CD14-positive monocyte (primary cell): ENCODE results near the gene ENDOV. TPM values are rescaled to one million over a fixed set of nuclear protein-coding genes. Genes with fewer than 3 reads are reported as not detected.

Experiments
- DNase-seq, 3 donors: peaks; one replicate each; pipeline ENCODE4 v3.0.0-alpha.2; 2011 to 2022
- H2AFZ ChIP-seq: 2 replicates; pipeline ENCODE4 v1.6.0; 2012; ENCODE audit warnings: mild to moderate bottlenecking, low read depth, low read length, inconsistent platforms; ENCODE audit not compliant: insufficient read depth, poor library complexity, severe bottlenecking
- H3K27ac ChIP-seq, 2 donors: 1 replicate in 1 of 2; 2 replicates in 1 of 2; pipeline ENCODE4 v1.5.1; 2012 to 2013; ENCODE audit warnings: low read length in 2 of 2, control low read depth in 1 of 2, inconsistent platforms in 1 of 2, low read depth in 1 of 2, mild to moderate bottlenecking in 1 of 2
- H3K27me3 ChIP-seq, 2 donors: one replicate each; pipeline versions ENCODE4 v1.6.0 to v1.6.1; 2011 to 2013; ENCODE audit warnings: low read length in 2 of 2; ENCODE audit not compliant: control insufficient read depth in 2 of 2, insufficient read depth in 2 of 2
- H3K36me3 ChIP-seq, 2 donors: replicated peaks in 1 of 2; 1 replicate in 1 of 2; 2 replicates in 1 of 2; pipeline versions ENCODE4 v1.5.1 to v1.6.1; 2012 to 2013; ENCODE audit warnings: low read length in 2 of 2, control low read depth in 1 of 2, inconsistent platforms in 1 of 2, mild to moderate bottlenecking in 1 of 2; ENCODE audit not compliant: insufficient read depth in 2 of 2, control insufficient read depth in 1 of 2
- H3K4me1 ChIP-seq, 2 donors: 1 replicate in 1 of 2; 2 replicates in 1 of 2; pipeline versions ENCODE4 v1.5.1 to v1.6.1; 2012 to 2013; ENCODE audit warnings: low read length in 2 of 2, control low read depth in 1 of 2, inconsistent platforms in 1 of 2, mild to moderate bottlenecking in 1 of 2, moderate library complexity in 1 of 2; ENCODE audit not compliant: insufficient read depth in 2 of 2, control insufficient read depth in 1 of 2
- H3K4me2 ChIP-seq: replicated peaks from 2 replicates; pipeline ENCODE3; 2012; ENCODE audit warnings: low read length, moderate library complexity, mild to moderate bottlenecking; ENCODE audit not compliant: poor library complexity, severe bottlenecking; ENCODE audit errors: extremely low read depth
- H3K4me3 ChIP-seq, 3 experiments: fragments of 200-600 bp in 1 of 3; sonication (generic) in 1 of 3; replicated peaks in 1 of 3; 1 replicate in 2 of 3; 2 replicates in 1 of 3; pipeline ENCODE4 v1.5.1; 2011 to 2013; ENCODE audit warnings: low read length in 3 of 3, mild to moderate bottlenecking in 3 of 3, control low read depth in 2 of 3, low read depth in 2 of 3, inconsistent platforms in 1 of 3, moderate library complexity in 1 of 3
- H3K79me2 ChIP-seq: 2 replicates; pipeline ENCODE4 v1.6.0; 2012; ENCODE audit warnings: mild to moderate bottlenecking, control low read depth, inconsistent platforms, low read length, moderate library complexity; ENCODE audit not compliant: insufficient read depth
- H3K9ac ChIP-seq: 2 replicates; pipeline ENCODE4 v1.6.0; 2017; ENCODE audit warnings: low read length, mild to moderate bottlenecking; ENCODE audit not compliant: insufficient read depth, poor library complexity, severe bottlenecking
- H3K9me3 ChIP-seq, 2 donors: replicated peaks in 1 of 2; 1 replicate in 1 of 2; 2 replicates in 1 of 2; pipeline versions ENCODE4 v1.5.1 to v1.6.1; 2012 to 2013; ENCODE audit warnings: low read length in 2 of 2, control low read depth in 1 of 2; ENCODE audit not compliant: control insufficient read depth in 1 of 2, insufficient read depth in 1 of 2
- H4K20me1 ChIP-seq: 2 replicates; pipeline ENCODE4 v1.6.0; 2012; ENCODE audit warnings: mild to moderate bottlenecking, low read length, control low read depth, moderate library complexity; ENCODE audit not compliant: insufficient read depth
- H3K27ac Mint-ChIP-seq, 7 donors: one replicate each; pipeline ENCODE4 v1.8.0; 2020; ENCODE audit warnings: mild to moderate bottlenecking in 7 of 7, mixed read lengths in 7 of 7, moderate library complexity in 6 of 7, inconsistent platforms in 2 of 7
- H3K27me3 Mint-ChIP-seq, 3 donors: one replicate each; pipeline ENCODE4 v1.8.0; 2021 to 2022; ENCODE audit warnings: low read depth in 3 of 3, mild to moderate bottlenecking in 3 of 3, mixed read lengths in 3 of 3, moderate library complexity in 3 of 3, inconsistent platforms in 1 of 3
- H3K36me3 Mint-ChIP-seq, 2 donors: one replicate each; pipeline ENCODE4 v1.8.0; 2020; ENCODE audit warnings: mixed read lengths in 2 of 2, inconsistent platforms in 1 of 2, mild to moderate bottlenecking in 1 of 2
- H3K4me1 Mint-ChIP-seq: one replicate; pipeline ENCODE4 v1.8.0; 2020; ENCODE audit warnings: mild to moderate bottlenecking, mixed read lengths
- H3K4me3 Mint-ChIP-seq, 2 donors: one replicate each; pipeline ENCODE4 v1.8.0; 2020; ENCODE audit warnings: mild to moderate bottlenecking in 2 of 2, mixed read lengths in 2 of 2, moderate library complexity in 1 of 2
- H3K9me3 Mint-ChIP-seq, 7 donors: one replicate each; pipeline ENCODE4 v1.8.0; 2020 to 2022; ENCODE audit warnings: mixed read lengths in 7 of 7, mild to moderate bottlenecking in 6 of 7, moderate library complexity in 6 of 7, inconsistent platforms in 2 of 7
- CTCF ChIP-seq: fragments of 200-600 bp; IDR thresholded peaks from one replicate; pipeline ENCODE4 v1.8.0; 2022; ENCODE audit warnings: antibody characterized with exemption, mild to moderate bottlenecking
- WGBS: methylation state at CpG from one replicate; pipeline ENCODE4 v1.1.5; 2013; ENCODE audit warnings: missing lambda C conversion rate; ENCODE audit not compliant: insufficient coverage; 5-methylcytosine and 5-hydroxymethylcytosine counted together
- intact Hi-C, 2 donors: fragments of 100-400 bp; cut with micrococcal nuclease; formaldehyde crosslinking; loops; one replicate each; pipeline versions ENCODE4 v1.15.0 to v1.15.1; 2023
- polyA plus RNA-seq, 3 donors: library from polyadenylated mRNA; depleted of rRNA in 1 of 3; unstranded in 2 of 3; stranded (reverse) in 1 of 3; fragments of 300-500 nt in 2 of 3; fragments of >200 nt in 1 of 3; fragmentation: Illumina TruSeq in 2 of 3; gene quantifications; 1 replicate in 2 of 3; 2 replicates in 1 of 3; pipeline ENCODE4 v1.2.3, GENCODE V29; 2012 to 2021

ENDOV gene
- polyA plus RNA-seq, 3 donors = 10.4 to 15.7 (median 13.3) TPM

GRCh38 chr17:80464486-80464885 is 49.5 kb downstream of the ENDOV start:
- WGBS = 96% methylated on average over 5 of the region's 8 CpGs

GRCh38 chr17:80465327-80465974 is 50.5 kb downstream of the ENDOV start:
- Histone ChIP-seq H3K79me2 (no peaks in the 10 kb centered on the region), H3K27me3 (peaks cover 0 to 32% of the 10 kb centered on the region in 2 donors), H4K20me1 (no peaks in the 10 kb centered on the region), H3K4me2 (no peak overlapping the region), H3K4me3 (no peak overlapping the region), H2AFZ (no peak overlapping the region), H3K9ac (no peak overlapping the region), H3K36me3 (no peaks in the 10 kb centered on the region), H3K9me3 (no peaks in the 10 kb centered on the region), H3K27ac (no peak overlapping the region), H3K4me1 (no peaks in the 10 kb centered on the region)
- Mint-ChIP-seq H3K27me3 (peaks cover 38 to 67% (median 49%) of the 10 kb centered on the region in 3 donors), H3K9me3 (peaks cover 0 to 4% (median 0%) of the 10 kb centered on the region in 7 donors), H3K36me3 (no peaks in the 10 kb centered on the region), H3K4me3 (no peak overlapping the region), H3K4me1 (no peaks in the 10 kb centered on the region), H3K27ac (no peak overlapping the region)
- no peak for DNase-seq
- intact Hi-C loops = no loop called here
- 87% methylated on average over 18 of the region's 20 CpGs for WGBS
- TF ChIP-seq CTCF = no peak

More at GRCh38 chr17:80464486-80464885, 49.5 kb downstream of the ENDOV start:
- Histone ChIP-seq H3K27me3 (peaks cover 0 to 28% of the 10 kb centered on the region in 2 donors), H3K4me3 (no peak overlapping the region), H3K9me3 (no peaks in the 10 kb centered on the region), H3K27ac (no peak overlapping the region), H3K79me2 (no peaks in the 10 kb centered on the region), H3K4me1 (no peaks in the 10 kb centered on the region), H3K36me3 (no peaks in the 10 kb centered on the region), H3K4me2 (no peak overlapping the region), H3K9ac (no peak overlapping the region), H4K20me1 (no peaks in the 10 kb centered on the region), H2AFZ (no peak overlapping the region)
- H3K9me3 Mint-ChIP-seq = peaks cover 0 to 4% (median 0%) of the 10 kb centered on the region in 7 donors
- DNase-seq = no peak
- no peak for TF ChIP-seq CTCF
- no peak overlapping the region for H3K4me3 Mint-ChIP-seq
- peaks cover 44 to 61% (median 49%) of the 10 kb centered on the region in 3 donors for H3K27me3 Mint-ChIP-seq
- no peaks in the 10 kb centered on the region for H3K36me3 Mint-ChIP-seq
- intact Hi-C loops = no loop called here
- H3K4me1 Mint-ChIP-seq = no peaks in the 10 kb centered on the region
- H3K27ac Mint-ChIP-seq = no peak overlapping the region
